ENCODE results near the gene ADM. TPM values are rescaled to one million over a fixed set of nuclear protein-coding genes. Genes with fewer than 3 reads are reported as not detected.

The ADM gene
- total RNA-seq, 1 donor from 2014 or later: 14.2 TPM

DNA sequence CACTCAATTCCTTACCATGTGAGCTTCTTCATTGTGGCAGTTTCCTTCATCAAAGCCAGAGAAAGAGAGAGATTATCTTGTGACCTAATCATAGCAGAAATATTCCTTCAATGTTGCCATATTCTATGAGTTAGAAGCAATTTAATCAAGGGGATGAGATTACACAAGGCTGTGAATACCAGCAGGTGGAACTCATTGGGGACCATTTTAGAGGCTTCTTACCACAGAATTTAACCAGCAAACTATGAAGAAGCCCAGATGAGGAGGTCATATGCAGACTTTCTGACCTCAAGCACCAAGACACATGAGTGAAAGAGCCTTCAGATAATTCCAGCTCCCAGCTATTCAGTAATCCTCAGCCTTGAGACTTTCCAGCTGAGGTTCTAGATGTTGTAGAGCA is 51.3 kb downstream of the ADM start:
- no peak for DNase-seq
- H3K4me1 ChIP-seq: peaks cover 27% of the 10 kb centered on the region
- H3K27me3 ChIP-seq (ENCODE audit: low read depth): no peaks in the 10 kb centered on the region
- intact Hi-C loops (cut with micrococcal nuclease): no loop called here
- H3K4me3 ChIP-seq: no peak overlapping the region
- TF ChIP-seq, protein P1, sequence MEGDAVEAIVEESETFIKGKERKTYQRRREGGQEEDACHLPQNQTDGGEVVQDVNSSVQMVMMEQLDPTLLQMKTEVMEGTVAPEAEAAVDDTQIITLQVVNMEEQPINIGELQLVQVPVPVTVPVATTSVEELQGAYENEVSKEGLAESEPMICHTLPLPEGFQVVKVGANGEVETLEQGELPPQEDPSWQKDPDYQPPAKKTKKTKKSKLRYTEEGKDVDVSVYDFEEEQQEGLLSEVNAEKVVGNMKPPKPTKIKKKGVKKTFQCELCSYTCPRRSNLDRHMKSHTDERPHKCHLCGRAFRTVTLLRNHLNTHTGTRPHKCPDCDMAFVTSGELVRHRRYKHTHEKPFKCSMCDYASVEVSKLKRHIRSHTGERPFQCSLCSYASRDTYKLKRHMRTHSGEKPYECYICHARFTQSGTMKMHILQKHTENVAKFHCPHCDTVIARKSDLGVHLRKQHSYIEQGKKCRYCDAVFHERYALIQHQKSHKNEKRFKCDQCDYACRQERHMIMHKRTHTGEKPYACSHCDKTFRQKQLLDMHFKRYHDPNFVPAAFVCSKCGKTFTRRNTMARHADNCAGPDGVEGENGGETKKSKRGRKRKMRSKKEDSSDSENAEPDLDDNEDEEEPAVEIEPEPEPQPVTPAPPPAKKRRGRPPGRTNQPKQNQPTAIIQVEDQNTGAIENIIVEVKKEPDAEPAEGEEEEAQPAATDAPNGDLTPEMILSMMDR (IDR thresholded peaks at IDR 0.05; ENCODE audit: borderline replicate concordance): no peak
- H3K9me3 ChIP-seq (replicated peaks): peaks cover 10% of the 10 kb centered on the region
- H3K36me3 ChIP-seq: no peaks in the 10 kb centered on the region
- H3K27ac ChIP-seq (replicated peaks): no peak overlapping the region

Other genes with a start within 250 kb of the ADM start
- 17.8 TPM for gene SBF2, start 10.9 kb upstream of the ADM start, total RNA-seq
- 3.4 TPM for gene AMPD3, start 150.2 kb downstream of the ADM start, total RNA-seq
- 39.2 TPM for gene RNF141, start 236.1 kb downstream of the ADM start, total RNA-seq

All from left ventricle myocardium inferior (tissue), 1 donor.